Activated naive CD4-positive, alpha-beta T cell treated with anti-CD3 and anti-CD28 coated beads, Interleukin-2, amount 10 ng/mL, durations not matched to agents 7 days and 5 days (primary cell): Measurements from ENCODE around the gene SHISAL1.

ENCODE experiments used
- CTCF ChIA-PET: fragments of 350-600 bp; sonication (Branson Sonifier 250); formaldehyde crosslinking; loops from one replicate; lab custom pipeline; 2021; ENCODE audit warnings: antibody characterized with exemption; lab: Charles Lee
- DNase-seq: peaks from one replicate; pipeline ENCODE4 v3.0.0-alpha.2; 2020
- H3K27ac Mint-ChIP-seq: one replicate; pipeline ENCODE4 v1.8.0; 2021; ENCODE audit warnings: mild to moderate bottlenecking, moderate library complexity, mixed read lengths
- H3K27me3 Mint-ChIP-seq: one replicate; pipeline ENCODE4 v1.8.0; 2021; ENCODE audit warnings: mild to moderate bottlenecking, mixed read lengths
- H3K36me3 Mint-ChIP-seq: one replicate; pipeline ENCODE4 v1.8.0; 2021; ENCODE audit warnings: mixed read lengths
- H3K4me1 Mint-ChIP-seq: one replicate; pipeline ENCODE4 v1.8.0; 2021; ENCODE audit warnings: mixed read lengths
- H3K4me3 Mint-ChIP-seq: one replicate; pipeline ENCODE4 v1.8.0; 2021; ENCODE audit warnings: mild to moderate bottlenecking, moderate library complexity, mixed read lengths
- H3K9me3 Mint-ChIP-seq: one replicate; pipeline ENCODE4 v1.8.0; 2021; ENCODE audit warnings: mixed read lengths

SHISAL1 gene

GRCh38 chr22:44351037-44351436 is 38.3 kb upstream of the SHISAL1 start:
- CTCF ChIA-PET, result no interaction called here
- Mint-ChIP-seq H3K4me3 (no peak overlapping the region), H3K27me3 (peaks cover 68% of the 10 kb centered on the region), H3K27ac (no peak overlapping the region), H3K36me3 (no peaks in the 10 kb centered on the region), H3K4me1 (no peaks in the 10 kb centered on the region), H3K9me3 (no peaks in the 10 kb centered on the region)
- DNase-seq, result no peak

GRCh38 chr22:44349594-44349993 is 36.8 kb upstream of the SHISAL1 start:
- peaks cover 61% of the 10 kb centered on the region for H3K27me3 Mint-ChIP-seq
- H3K9me3 Mint-ChIP-seq, result no peaks in the 10 kb centered on the region
- H3K4me3 Mint-ChIP-seq, result no peak overlapping the region
- H3K27ac Mint-ChIP-seq, result no peak overlapping the region
- DNase-seq, result no peak
- no peaks in the 10 kb centered on the region for H3K36me3 Mint-ChIP-seq
- no peaks in the 10 kb centered on the region for H3K4me1 Mint-ChIP-seq
- CTCF ChIA-PET, result no interaction called here

- Mint-ChIP-seq H3K27me3 (peaks cover 61% of the 10 kb centered on the region), H3K27ac (no peak overlapping the region), H3K9me3 (no peaks in the 10 kb centered on the region), H3K36me3 (no peaks in the 10 kb centered on the region), H3K4me3 (no peak overlapping the region), H3K4me1 (no peaks in the 10 kb centered on the region)
- CTCF ChIA-PET, result interaction anchor here (0.9 kb wide), 1 partner anchor 268 kb away, joined by 3 read pairs; no protein-coding TSS in a partner anchor
- no peak for DNase-seq
These were observed 36.3 kb upstream of the SHISAL1 start for GRCh38 chr22:44348971-44349560.

- no peak for DNase-seq
- CTCF ChIA-PET, result no interaction called here
- Mint-ChIP-seq H3K36me3 (no peaks in the 10 kb centered on the region), H3K4me1 (no peaks in the 10 kb centered on the region), H3K27me3 (peaks cover 52% of the 10 kb centered on the region), H3K27ac (no peak overlapping the region), H3K4me3 (no peak overlapping the region), H3K9me3 (no peaks in the 10 kb centered on the region)
These were observed 34.8 kb upstream of the SHISAL1 start for GRCh38 chr22:44347549-44347948.

- Mint-ChIP-seq H3K27me3 (peaks cover 48% of the 10 kb centered on the region), H3K36me3 (no peaks in the 10 kb centered on the region), H3K4me3 (no peak overlapping the region), H3K27ac (no peak overlapping the region), H3K4me1 (no peaks in the 10 kb centered on the region), H3K9me3 (no peaks in the 10 kb centered on the region)
- CTCF ChIA-PET, result no interaction called here
- no peak for DNase-seq
These were observed 34.3 kb upstream of the SHISAL1 start for GRCh38 chr22:44347080-44347479.

- Mint-ChIP-seq H3K4me3 (no peak overlapping the region), H3K27ac (no peak overlapping the region), H3K27me3 (peaks cover 44% of the 10 kb centered on the region), H3K9me3 (no peaks in the 10 kb centered on the region), H3K4me1 (no peaks in the 10 kb centered on the region), H3K36me3 (no peaks in the 10 kb centered on the region)
- DNase-seq, result no peak
- CTCF ChIA-PET, result no interaction called here
These were observed 33.1 kb upstream of the SHISAL1 start for GRCh38 chr22:44345872-44346271.

GRCh38 chr22:44344407-44344806 is 31.7 kb upstream of the SHISAL1 start:
- Mint-ChIP-seq H3K36me3 (no peaks in the 10 kb centered on the region), H3K4me1 (no peaks in the 10 kb centered on the region), H3K4me3 (no peak overlapping the region), H3K27ac (no peak overlapping the region), H3K27me3 (peaks cover 32% of the 10 kb centered on the region), H3K9me3 (no peaks in the 10 kb centered on the region)
- CTCF ChIA-PET, result no interaction called here
- no peak for DNase-seq

- no peaks in the 10 kb centered on the region for H3K4me1 Mint-ChIP-seq
- H3K9me3 Mint-ChIP-seq, result no peaks in the 10 kb centered on the region
- no peaks in the 10 kb centered on the region for H3K36me3 Mint-ChIP-seq
- H3K4me3 Mint-ChIP-seq, result no peak overlapping the region
- H3K27ac Mint-ChIP-seq, result no peak overlapping the region
- H3K27me3 Mint-ChIP-seq, result peaks cover 28% of the 10 kb centered on the region
- DNase-seq, result no peak
- CTCF ChIA-PET, result no interaction called here
These were observed 29.7 kb upstream of the SHISAL1 start for GRCh38 chr22:44342347-44342956.

- H3K27ac Mint-ChIP-seq, result no peak overlapping the region
- CTCF ChIA-PET, result interaction anchor here (0.7 kb wide), 1 partner anchor 20 kb away, joined by 3 read pairs; no protein-coding TSS in a partner anchor
- no peaks in the 10 kb centered on the region for H3K36me3 Mint-ChIP-seq
- peaks cover 30% of the 10 kb centered on the region for H3K27me3 Mint-ChIP-seq
- no peaks in the 10 kb centered on the region for H3K9me3 Mint-ChIP-seq
- H3K4me3 Mint-ChIP-seq, result no peak overlapping the region
- no peaks in the 10 kb centered on the region for H3K4me1 Mint-ChIP-seq
- DNase-seq, result no peak
These were observed 28.9 kb upstream of the SHISAL1 start for GRCh38 chr22:44341431-44342346.

- CTCF ChIA-PET, result no interaction called here
- H3K36me3 Mint-ChIP-seq, result no peaks in the 10 kb centered on the region
- H3K27me3 Mint-ChIP-seq, result peaks cover 27% of the 10 kb centered on the region
- H3K9me3 Mint-ChIP-seq, result no peaks in the 10 kb centered on the region
- H3K27ac Mint-ChIP-seq, result no peak overlapping the region
- DNase-seq, result no peak
- H3K4me3 Mint-ChIP-seq, result no peak overlapping the region
- no peaks in the 10 kb centered on the region for H3K4me1 Mint-ChIP-seq
These were observed 27.8 kb upstream of the SHISAL1 start for GRCh38 chr22:44340271-44341239.

GRCh38 chr22:44338906-44339305 is 26.2 kb upstream of the SHISAL1 start:
- CTCF ChIA-PET, result no interaction called here
- Mint-ChIP-seq H3K9me3 (no peaks in the 10 kb centered on the region), H3K27ac (no peak overlapping the region), H3K4me3 (no peak overlapping the region), H3K27me3 (peaks cover 27% of the 10 kb centered on the region), H3K36me3 (no peaks in the 10 kb centered on the region), H3K4me1 (no peaks in the 10 kb centered on the region)
- no peak for DNase-seq

GRCh38 chr22:44338177-44338810 is 25.5 kb upstream of the SHISAL1 start:
- Mint-ChIP-seq H3K4me3 (no peak overlapping the region), H3K9me3 (no peaks in the 10 kb centered on the region), H3K36me3 (no peaks in the 10 kb centered on the region), H3K4me1 (no peaks in the 10 kb centered on the region), H3K27ac (no peak overlapping the region), H3K27me3 (peaks cover 25% of the 10 kb centered on the region)
- CTCF ChIA-PET, result no interaction called here
- DNase-seq, result no peak

- DNase-seq, result no peak
- H3K27me3 Mint-ChIP-seq, result peaks cover 24% of the 10 kb centered on the region
- CTCF ChIA-PET, result no interaction called here
These were observed 24.9 kb upstream of the SHISAL1 start for GRCh38 chr22:44337678-44338004.

More at GRCh38 chr22:44337678-44338004, 24.9 kb upstream of the SHISAL1 start:
- Mint-ChIP-seq H3K4me3 (no peak overlapping the region), H3K36me3 (no peaks in the 10 kb centered on the region), H3K4me1 (no peaks in the 10 kb centered on the region), H3K27ac (no peak overlapping the region), H3K9me3 (no peaks in the 10 kb centered on the region)
